Lower leg skin (tissue), 4 donors: Measurements from ENCODE around the gene GHR. TPM values are rescaled to one million over a fixed set of nuclear protein-coding genes. Genes with fewer than 3 reads are reported as not detected.

Experiments
- DNase-seq, 2 donors: peaks; one replicate each; pipeline ENCODE4 v3.0.0-alpha.2; 2019; ENCODE audit warnings: low spot score in 2 of 2
- H3K4me3 ChIP-seq: fragments of 200-600 bp; sonication (generic); 2 replicates; pipeline ENCODE4 v1.5.1; 2017; ENCODE audit warnings: mild to moderate bottlenecking, low read depth; ENCODE audit not compliant: poor library complexity, severe bottlenecking
- POLR2A ChIP-seq, 2 donors: fragments of 450-650 bp; IDR thresholded peaks; one replicate each; pipeline ENCODE4 v1.6.1; 2016 to 2017; ENCODE audit warnings: antibody characterized with exemption in 2 of 2, mild to moderate bottlenecking in 1 of 2, moderate library complexity in 1 of 2
- WGBS, 2 donors: methylation state at CpG; one replicate each; pipeline ENCODE4 v1.1.5; 2018; 5-methylcytosine and 5-hydroxymethylcytosine counted together
- intact Hi-C: fragments of 100-400 bp; cut with DNase I; formaldehyde crosslinking; loops from one replicate; pipeline ENCODE4 v1.15.0; 2023; ENCODE audit warnings: low total_unique reads
- total RNA-seq, 4 donors: library from RNA; depleted of rRNA; stranded (reverse); fragments of >200 nt; gene quantifications; one replicate each; pipeline ENCODE4 v1.1.0, GENCODE V29; 2016
- TF ChIP-seq, protein P1 (sequence below), 3 donors: fragments of 450-650 bp; IDR thresholded peaks; one replicate each; pipeline ENCODE4 v1.5.1; 2016; ENCODE audit warnings: antibody characterized with exemption in 3 of 3, mild to moderate bottlenecking in 3 of 3, moderate library complexity in 2 of 3

The GHR gene
- total RNA-seq, 4 donors from 2014 or later: 10.5 to 23.1 (median 14.2) TPM

DNA sequence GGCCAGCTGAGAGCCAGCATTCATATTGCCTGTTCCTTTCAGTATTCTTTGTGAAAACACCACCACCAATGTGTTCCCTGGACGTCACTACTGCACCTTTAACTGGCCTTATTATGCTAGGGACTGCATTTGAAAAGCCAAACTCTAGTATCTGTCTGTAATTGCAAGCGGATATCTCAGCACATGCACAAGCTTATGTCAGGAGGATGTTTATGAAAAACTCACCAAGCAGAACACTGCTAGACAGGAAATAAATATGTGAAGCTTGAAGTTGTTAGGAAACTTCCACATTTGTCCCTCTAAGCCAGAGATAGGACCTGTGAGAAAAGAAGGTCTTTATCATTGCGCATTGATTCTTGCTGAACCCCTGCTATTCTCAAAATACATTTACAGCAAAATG, 198.0 kb downstream of the GHR start:
- TF ChIP-seq, protein P1, sequence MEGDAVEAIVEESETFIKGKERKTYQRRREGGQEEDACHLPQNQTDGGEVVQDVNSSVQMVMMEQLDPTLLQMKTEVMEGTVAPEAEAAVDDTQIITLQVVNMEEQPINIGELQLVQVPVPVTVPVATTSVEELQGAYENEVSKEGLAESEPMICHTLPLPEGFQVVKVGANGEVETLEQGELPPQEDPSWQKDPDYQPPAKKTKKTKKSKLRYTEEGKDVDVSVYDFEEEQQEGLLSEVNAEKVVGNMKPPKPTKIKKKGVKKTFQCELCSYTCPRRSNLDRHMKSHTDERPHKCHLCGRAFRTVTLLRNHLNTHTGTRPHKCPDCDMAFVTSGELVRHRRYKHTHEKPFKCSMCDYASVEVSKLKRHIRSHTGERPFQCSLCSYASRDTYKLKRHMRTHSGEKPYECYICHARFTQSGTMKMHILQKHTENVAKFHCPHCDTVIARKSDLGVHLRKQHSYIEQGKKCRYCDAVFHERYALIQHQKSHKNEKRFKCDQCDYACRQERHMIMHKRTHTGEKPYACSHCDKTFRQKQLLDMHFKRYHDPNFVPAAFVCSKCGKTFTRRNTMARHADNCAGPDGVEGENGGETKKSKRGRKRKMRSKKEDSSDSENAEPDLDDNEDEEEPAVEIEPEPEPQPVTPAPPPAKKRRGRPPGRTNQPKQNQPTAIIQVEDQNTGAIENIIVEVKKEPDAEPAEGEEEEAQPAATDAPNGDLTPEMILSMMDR (IDR thresholded peaks at IDR 0.05): no peak
- no peak for TF ChIP-seq POLR2A (IDR thresholded peaks at IDR 0.05)
- DNase-seq: no peak
- WGBS, 2 donors: 51 to 64% methylated on average over 3 of the region's 3 CpGs
- H3K4me3 ChIP-seq: no peak overlapping the region
- intact Hi-C loops: no loop called here

GRCh38 chr5:42621662-42622061, 198.4 kb downstream of the GHR start:
- 8 to 19% methylated on average over 1 of the region's 1 CpG for WGBS, 2 donors
- intact Hi-C loops: no loop called here
- DNase-seq: no peak
- TF ChIP-seq POLR2A (IDR thresholded peaks at IDR 0.05): no peak
- TF ChIP-seq, protein P1 (IDR thresholded peaks at IDR 0.05): no peak
- H3K4me3 ChIP-seq: no peak overlapping the region

DNA sequence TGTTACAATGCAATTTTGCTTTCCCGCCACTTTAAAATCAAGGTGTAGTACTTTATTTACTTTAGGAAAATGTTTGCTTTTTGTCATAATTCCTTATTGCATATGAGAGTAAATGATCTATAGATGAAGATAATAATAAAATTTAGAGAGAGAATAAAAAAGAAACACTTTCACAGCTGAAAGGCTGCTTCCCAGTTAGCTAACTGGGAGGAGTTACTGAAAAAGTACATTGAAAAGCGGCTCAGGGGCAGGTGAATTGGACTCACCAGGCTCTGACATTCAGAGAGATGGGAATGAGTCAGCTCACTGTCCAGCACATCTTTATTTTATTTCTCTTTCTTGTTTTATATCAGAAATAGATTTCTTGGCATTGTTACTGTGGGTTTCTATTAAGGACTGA, 201.7 kb downstream of the GHR start:
- no peak for TF ChIP-seq POLR2A (IDR thresholded peaks at IDR 0.05)
- TF ChIP-seq, protein P1 (IDR thresholded peaks at IDR 0.05): no peak
- 94 to 96% methylated on average over 2 of the region's 2 CpGs for WGBS, 2 donors
- no peak overlapping the region for H3K4me3 ChIP-seq
- intact Hi-C loops: no loop called here
- no peak for DNase-seq

GRCh38 chr5:42626462-42626861, 203.2 kb downstream of the GHR start:
- DNase-seq: no peak
- intact Hi-C loops: no loop called here
- no peak for TF ChIP-seq POLR2A (IDR thresholded peaks at IDR 0.05)
- TF ChIP-seq, protein P1 (IDR thresholded peaks at IDR 0.05): no peak
- WGBS, 2 donors: 85 to 87% methylated on average over 4 of the region's 4 CpGs
- no peak overlapping the region for H3K4me3 ChIP-seq

- TF ChIP-seq, protein P1 (IDR thresholded peaks at IDR 0.05): no peak
- no peak for TF ChIP-seq POLR2A (IDR thresholded peaks at IDR 0.05)
- intact Hi-C loops: no loop called here
- no peak for DNase-seq
- 64 to 67% methylated on average over 1 of the region's 1 CpG for WGBS, 2 donors
- H3K4me3 ChIP-seq: no peak overlapping the region
Observed at GRCh38 chr5:42628821-42629220, 205.6 kb downstream of the GHR start.

DNA sequence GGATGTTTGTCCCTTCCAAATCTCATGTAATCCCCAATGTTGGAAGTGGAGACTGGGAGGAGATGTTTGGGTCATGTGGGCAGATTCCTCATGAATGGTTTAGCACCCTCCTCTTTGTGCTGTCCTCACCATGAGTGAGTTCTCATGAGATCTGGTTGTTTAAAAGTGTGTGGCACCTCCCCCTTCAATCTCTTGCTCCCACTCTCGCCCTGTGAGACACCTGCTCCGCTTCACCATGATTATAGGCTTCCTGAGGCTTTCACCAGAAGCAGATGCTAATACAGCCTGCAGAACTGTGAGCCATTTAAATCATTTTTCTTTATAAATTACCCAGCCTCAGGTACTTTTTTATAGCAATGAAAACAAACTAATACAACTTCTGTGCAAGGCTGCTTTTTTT, 206.0 kb downstream of the GHR start:
- WGBS, 2 donors: 91 to 100% methylated on average over 2 of the region's 2 CpGs
- no peak for DNase-seq
- intact Hi-C loops: no loop called here
- no peak overlapping the region for H3K4me3 ChIP-seq
- TF ChIP-seq POLR2A (IDR thresholded peaks at IDR 0.05): no peak
- TF ChIP-seq, protein P1 (IDR thresholded peaks at IDR 0.05): no peak
